HG03103 (cell line): Measurements from ENCODE around the gene PAPOLB.

Experiments used
- ATAC-seq: cut with Tn5 transposase; IDR thresholded peaks from one replicate; pipeline ENCODE4 v1.9.1; 2021; ENCODE audit warnings: low read depth; ENCODE audit not compliant: unreplicated experiment

The PAPOLB gene

DNA sequence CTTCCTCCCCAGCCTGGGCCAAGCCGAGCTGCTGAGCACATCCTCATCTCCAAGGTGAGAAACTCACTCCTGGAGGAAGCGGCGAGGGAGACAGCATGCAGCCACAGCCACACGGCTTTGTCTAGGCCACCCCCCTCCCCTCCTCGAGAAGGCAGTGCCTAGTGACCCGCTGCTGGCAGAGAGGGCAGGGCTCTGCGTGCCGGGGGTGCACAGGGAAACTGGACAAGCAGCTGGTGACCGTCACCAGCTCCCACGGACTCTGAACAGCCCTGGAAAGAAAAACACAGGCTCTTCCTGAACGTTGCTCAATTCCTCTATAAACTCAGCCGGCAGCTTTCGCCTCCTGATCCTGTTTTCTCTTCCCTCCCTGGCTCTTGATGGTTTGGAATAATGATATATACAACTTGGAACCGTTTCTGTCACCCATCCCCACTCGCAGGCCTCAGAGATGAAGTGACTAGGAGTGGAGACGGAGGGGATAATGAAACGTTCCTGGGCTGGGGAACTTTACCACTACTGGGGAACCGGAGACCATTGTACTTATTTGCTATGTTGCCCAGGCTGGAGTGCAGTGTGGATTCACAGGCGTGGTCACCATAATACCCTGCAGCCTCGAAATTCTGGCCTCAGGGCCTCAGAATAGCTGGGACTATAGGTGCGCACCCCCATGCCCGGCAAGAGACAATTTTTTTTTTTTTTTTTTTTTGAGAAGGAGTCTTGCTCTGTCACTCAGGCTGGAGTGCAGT, 19.3 kb downstream of the PAPOLB start:
- no peak for ATAC-seq

DNA sequence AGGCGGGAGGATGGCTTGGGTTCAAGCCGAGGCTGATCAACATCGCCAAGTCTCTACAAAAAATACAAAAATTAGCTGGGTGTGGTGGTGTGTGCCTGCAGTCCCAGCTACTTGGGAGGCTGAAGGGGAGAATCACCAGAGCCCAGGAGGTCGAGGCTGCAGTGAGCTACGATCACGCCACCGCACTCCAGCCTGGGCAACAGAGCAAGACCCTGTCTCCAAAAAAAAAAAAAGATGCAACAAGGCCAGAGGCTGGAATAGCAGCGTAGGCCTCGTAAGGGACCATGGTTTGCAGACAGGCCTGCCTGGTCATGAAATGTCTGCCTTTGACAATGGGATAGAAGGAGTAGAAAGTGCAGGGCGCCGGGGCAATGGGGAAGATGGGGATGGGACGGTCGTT, 20.0 kb downstream of the PAPOLB start:
- no peak for ATAC-seq

DNA sequence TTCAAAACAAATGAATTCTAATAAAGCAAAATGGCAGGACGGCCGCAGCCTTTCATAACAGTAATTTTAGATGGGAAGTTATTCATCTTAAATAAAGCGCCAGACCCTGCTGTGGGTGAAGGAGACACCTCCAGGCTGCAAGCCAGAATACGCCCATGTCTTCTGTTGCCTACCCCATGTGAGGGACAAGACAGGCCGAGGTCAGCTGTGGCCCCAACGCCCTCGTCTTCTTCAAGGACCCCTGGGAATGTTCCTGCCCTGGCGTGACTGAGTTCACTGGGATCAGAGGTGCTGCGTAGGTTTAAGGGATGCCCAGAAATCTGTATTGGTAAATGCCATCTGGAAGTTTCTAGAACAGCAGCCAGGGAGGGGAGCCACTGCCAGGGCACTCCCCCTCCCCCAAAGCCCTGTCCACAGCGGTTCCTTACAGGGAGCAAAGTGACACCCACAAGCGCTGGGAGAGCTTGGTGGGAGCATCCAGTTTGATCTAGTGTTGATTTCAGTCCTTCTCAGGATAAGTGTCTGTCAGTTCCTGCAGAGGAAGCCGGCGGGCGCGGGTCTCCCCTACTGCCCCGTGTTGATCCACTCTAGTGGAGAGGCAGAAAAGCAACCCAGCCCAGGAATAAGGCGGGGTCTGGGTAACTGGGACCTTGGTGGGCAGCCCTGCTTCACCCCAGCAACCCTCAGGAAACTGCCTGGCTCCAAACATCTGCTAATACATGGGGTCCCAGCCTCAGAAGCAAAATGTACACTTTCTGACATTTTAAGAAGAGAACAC, 20.6 kb downstream of the PAPOLB start:
- no peak for ATAC-seq

DNA sequence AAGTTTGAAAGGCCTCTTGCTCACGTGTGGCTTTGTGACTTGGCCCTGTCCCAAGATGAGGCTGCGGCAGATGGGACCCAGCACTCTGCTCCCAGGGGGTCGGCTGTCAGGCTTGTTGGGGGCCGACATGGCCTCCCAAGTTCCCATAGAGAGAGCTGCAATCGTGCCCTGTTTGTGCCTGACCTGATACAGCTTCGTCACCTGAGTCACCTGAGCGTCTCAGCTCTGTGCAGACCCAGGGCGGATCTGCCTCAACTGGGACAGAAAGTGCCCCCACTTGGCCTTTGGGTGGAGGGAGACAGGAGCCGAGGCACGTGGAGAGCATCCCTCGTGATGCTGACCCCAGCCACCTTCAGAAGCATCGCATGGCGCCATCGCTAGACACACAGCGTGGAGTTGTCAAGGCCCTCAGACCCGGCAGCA, 21.7 kb downstream of the PAPOLB start:
- ATAC-seq = no peak

DNA sequence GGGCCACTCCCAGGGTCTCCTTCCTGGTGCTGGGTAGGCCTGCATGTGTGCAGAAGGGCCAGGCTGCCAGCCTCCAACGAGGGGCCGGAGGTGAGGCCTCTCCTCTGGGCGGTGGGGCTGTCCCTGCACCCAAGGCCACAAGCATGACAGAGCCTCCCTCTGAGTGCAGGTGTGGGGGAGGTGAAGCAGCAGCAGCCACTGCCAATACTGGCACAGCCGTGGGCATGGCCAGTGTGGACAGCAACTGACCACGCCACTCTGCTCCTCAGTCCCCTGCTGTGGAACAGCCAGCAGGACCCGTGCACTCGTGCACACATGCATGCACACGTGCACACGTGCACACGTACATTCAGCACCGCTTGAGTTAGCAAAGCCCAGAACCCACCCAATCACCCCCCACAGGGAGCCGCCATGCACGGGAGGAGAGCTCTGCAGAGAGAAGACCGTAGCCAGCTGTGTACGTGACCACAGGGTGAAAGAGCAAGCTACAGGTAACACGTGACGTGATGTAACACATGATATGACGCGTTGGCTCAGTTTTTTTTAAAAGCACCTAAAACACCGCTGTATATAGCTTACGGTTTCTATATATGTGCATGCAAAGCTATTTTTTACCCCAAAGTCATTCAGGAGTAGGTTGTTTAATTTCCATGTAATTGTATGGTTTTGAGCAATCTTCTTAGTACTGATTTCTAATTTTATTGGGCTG, 23.1 kb downstream of the PAPOLB start:
- ATAC-seq = no peak

DNA sequence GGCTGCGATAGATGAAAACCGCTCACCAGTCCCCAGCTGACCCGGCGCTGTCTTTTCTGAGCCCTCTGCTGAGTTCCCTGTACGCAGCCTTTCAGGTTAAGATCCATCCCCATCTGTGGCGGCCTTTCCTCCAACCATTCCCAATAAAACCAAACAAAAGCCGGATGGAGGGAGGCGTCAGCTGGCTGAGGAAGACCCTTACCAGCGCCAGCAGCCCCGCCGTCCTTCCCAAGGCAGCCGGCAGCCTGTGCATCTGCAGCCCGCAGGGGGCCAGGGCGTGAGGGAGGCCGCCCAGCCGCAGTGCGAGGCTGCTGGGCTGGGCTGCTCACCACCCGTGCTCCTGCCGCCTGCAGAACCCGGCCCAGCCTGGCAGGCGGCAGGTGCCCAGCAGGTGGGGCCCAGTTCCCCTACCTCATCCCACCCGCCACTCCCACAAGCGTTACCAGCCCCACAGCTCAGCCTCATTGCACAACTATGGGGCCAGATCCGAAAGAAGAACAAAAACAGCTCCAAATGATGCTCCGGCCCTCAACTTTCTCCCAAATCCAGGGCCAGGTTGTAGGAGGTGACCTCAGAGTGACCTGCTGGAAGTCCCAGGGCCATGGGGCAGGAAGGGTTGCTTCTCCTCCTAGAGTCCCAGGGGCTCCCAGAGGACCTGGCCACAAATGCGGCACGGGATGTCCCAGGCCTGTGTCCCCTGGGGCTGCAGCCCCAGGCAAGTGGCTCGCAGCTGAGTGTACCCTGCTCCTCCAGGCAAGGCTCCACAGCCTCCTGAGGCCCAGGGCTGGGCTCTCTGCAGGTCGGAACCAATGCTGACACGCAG, 23.8 kb downstream of the PAPOLB start:
- ATAC-seq = no peak

DNA sequence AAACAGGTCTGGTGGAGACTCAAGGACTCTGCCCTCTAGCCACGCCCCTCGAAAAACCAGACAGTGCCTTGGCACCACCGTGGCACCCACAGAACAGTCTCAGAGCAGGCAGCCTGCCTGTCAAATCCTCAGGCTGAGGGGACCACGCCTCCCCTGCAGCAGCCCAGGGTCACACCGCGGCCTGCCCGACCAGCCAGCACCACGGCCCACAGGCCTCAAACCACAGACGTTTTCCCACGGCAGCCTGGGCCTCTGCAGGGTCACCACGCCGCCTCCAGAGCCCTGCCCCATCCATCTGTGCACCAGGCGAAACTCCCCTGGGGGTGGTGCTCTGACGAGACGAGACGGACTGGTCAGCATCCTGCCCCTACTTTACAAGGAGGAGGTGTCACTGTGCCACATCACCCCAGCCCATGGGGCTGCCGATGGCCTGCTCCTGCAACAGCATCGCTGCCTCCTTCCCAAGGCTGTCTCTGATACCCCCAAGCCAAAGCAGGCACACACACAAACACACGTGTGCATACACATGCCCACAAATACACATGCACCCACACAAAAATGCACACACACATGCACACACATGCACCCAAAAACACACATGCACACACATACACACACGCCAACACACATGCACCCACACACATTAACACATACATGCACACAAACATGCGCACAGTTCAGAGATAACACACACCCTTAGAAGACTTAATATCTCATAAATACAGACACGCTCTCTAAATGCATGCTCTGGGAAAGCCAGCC, 24.6 kb downstream of the PAPOLB start:
- no peak for ATAC-seq

DNA sequence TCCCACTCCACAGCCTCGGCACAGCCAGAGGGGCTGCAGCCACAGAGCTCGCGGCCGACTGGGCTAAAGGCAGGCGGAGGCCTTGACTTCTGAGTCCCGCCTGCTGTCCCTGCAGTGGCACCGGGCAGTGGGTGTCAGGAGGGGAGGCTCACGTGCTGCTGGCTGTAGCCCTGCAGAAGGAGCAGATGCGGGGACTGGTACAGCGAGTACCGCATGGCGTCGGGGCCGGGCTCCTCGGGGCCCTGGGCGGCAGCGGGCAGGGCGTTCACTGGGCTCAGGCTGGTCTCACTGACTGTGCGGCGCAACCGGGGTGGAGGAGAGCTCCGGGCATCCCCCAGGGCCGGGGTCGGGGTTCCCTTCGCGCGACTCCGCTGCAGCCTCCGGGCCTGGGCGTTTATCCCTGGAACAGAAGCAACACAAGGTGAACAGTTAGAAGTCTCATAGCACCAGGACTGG, 25.6 kb downstream of the PAPOLB start:
- no peak for ATAC-seq

DNA sequence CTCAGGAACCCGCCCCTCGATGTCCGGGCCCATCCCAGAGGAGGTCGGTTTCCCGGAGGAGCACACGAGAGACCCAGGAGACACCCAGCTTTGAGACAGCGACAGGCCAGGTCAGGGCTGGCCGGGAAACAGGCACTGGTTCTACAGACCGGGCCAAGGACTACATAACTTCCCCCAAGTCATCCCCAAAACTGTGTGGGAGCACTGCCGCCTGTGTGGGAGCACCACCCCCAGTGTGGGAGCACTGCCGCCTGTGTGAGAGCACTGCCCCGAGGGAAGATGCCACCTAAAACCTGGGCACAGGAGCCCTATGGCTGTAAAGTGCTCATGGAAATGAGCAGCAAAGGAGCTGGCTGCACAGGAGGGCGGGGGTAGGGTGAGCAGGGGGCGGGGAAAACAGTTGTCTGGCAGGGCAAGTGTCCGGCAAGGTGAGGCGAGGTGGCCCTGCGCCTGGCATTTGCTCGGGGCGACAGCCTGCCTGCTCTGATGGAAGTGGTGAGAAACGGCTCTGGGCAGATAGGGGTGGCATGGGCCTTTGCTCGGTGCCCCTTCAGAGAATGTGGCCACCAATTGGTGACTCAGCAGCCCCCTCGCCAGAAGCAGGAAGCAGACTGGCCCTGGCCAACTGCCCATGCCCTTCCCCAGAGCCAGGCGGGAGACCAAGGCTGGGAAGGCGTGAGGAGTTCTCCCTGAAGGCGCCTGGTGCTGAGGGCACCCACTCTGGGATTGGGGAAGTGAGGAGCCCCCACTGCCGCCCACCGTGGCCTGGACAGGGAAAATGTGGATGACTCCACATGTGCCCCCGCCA, 26.2 kb downstream of the PAPOLB start:
- no peak for ATAC-seq

DNA sequence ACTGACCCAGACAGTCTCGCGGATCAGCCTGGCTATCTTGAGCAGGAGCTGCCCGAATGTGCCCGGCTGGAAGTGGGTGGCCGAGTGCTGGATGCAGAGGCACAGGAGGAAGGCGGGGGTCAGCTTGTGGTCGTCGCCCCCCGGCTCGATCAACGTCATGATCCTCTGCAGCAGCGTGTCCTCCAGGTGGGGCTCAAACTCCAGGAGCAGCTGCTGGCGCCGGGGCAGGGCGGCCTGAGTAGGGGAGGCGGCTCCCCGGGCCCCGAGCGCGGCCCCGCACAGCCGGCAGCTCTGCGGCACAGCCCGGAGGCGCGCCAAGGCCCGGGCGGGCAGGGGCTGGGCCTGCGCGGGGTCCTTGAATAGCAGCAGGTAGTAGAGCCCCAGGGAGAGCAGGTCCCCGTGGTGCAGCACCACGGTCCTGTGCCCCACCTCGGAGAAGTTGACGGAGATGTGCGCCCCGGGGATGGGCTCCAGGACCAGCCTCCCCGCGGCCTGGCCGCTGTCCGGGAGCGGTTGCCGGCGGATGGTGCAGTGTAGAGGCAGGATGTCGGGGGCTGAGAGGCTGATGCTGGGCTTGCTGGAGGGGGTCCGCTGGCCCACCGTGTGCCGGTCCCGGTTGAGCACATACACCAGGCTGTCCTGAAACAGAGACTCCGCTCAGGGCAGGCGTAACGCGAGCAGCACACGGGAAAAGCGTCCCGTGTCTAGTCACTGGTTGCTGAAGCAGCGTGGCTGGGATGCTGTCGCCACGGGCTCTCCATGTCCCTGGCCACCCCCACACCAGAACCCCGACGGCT, 27.0 kb downstream of the PAPOLB start:
- ATAC-seq = no peak

DNA sequence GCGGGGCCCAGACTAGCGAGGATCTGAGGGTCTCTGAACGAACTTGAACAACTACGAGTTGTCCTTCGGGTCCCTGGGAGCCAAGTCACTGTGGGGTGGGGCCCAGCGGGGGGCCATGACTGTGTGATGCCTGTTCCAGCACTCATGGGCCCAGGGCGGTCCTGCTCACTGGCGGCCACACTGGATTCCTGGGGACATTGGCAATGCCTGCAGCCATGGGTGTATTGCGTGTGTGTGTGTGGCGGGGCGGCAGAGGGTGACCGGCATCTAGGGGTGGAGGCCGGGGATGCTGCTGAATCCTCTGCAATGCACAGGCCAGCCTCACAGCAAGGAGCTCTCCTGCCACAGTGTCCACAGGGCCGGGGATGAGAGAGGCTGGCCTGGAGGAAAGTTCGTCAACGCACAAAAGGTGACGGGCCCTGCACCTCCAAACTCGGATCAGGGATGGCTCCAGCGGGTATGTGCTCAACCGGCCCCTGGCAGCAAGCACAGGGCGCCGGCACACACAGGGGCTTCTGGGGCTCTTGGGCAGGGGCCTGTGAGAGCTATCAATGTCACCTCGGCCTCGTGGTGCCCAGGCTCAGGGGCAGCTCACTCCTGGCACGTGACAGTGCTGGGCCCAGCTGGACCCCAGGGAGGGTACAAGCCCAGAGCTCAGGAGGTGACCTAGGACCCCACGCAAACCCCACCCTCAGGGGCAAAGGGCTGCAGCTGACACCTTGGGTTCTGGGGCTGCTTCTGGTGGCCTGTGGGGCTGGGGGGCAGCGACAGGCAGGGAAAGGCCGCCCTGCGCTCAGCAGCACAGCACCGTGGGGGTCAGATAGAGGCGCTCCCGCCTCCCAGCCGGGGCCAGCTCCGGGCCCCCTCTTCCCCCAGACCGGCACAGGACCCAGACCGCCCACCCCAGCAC, 27.9 kb downstream of the PAPOLB start:
- no peak for ATAC-seq

DNA sequence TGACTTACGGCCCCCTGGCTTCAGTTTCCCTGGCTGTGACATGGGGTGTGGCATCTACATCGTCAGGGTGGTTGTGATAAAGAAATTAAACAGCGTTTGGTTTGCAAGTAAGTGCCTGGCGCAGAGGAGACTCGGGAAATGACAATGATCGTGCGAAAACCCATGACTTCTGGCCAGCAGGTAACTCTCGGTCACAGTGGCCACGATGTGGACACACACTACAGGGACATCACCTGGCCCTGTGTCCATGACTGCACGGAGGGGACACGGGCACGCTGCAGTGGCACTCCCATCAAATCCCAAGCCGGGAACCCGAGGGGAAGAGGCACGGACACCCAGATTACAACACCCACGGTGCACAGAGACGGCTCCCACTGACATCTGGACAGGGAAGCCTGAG, 28.7 kb downstream of the PAPOLB start:
- no peak for ATAC-seq

DNA sequence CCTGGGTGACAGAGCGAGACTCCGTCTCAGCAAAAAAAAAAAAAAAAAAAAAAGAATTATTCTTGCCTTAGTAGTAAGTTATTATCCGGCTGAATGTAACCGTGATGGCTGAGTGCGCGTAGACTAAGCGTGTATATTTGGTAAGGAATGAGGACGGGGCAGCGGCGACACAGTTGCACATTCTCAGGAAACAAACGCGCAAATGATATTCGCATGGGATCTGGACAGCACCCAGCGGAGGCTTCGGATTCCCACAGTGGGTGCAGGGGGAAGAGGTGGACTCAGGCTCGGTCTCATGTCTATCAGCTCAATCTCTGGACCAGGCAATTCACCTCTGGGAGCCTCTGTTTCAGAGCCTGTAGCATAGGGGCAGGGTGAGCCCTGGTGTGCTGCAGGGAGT, 29.1 kb downstream of the PAPOLB start:
- ATAC-seq = no peak

DNA sequence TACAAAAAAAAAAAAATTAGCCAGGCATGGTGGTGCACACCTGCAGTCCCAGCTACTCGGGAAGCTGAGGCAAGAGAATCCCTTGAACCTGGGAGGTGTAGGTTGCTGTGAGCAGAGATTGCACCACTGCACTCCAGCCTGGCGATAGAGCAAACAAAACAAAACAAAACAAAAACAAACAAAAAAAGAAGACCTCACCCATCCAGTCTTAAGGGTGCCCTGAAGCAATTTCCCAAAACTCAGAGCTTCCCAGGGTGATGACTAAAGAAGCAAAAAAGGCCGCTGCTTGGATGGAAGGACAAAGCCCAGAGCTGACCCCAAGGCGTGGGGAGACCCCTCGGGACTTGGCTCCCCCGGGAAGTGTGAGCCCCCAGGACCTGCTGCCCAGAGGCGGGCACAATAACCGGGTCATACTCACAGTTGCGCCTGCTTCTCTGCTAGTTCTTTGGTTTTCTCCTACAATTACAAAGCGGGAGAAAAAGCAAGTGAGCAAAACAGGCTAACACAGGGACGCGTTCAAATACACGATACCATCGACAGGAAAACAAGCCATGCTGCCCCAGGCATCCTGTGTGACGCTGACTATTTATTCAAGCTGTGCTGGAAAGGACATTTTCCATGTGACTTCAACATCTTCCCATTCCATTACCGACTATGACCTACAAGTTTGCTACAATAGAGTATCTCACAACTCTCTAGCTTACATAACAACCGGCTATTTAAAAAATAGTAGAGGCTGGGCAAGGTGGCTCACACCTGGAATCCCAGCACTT, 29.9 kb downstream of the PAPOLB start:
- ATAC-seq = no peak

DNA sequence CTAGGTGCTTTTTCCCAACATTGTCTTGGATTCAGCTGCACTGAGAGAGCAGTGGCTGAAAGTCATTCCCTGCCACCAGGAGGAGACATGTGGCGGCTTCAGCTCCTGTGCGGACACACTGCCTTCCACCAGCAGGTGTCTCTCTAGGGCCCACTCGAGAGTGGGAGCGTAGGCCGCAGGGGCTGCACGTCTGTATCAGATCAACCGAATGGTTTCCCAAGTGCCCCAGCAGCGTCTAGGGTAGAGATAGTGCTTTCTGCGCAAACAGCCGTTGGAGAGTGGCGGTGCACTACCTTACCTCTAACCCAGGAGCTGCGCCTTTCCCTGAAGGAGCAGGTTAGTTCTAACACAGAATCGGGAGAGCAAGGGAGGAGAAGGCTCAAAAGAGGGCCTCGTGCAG, 31.7 kb downstream of the PAPOLB start:
- no peak for ATAC-seq

DNA sequence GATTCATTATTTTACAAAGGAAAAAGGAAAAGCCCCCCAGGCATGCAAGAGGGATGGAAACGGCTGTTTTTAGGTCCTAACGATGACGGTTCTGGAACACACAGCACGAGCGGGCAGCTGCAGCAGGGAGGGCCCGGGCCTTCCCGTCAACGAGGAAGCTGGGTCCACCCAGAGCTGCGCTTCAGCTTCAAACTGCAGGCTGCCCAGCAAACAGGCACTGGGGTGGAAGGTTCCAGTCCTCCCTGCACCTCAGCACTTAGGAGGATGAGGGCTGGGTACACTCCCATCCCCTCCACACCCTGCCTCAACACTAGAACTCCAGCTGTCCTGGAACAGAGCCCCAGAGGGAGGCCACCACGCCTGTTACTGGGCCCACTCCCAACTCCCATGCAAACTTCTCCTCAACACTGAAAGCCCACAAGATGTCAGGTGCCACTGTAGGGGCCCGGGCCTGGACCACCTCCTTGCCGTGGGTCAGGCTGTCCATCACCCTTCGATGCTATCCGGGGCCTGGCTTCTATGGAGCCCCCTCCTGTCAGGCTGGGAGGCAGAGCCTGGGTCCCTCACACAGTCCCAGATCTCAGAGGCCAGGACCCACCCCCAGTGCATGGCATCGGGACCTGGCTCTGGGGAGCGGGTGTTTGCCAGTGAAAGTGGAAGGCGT, 33.0 kb downstream of the PAPOLB start:
- no peak for ATAC-seq
